Gastroesophageal sphincter (tissue), 4 donors: ENCODE measurements around the gene NPHP4. TPM values are rescaled to one million over a fixed set of nuclear protein-coding genes. Genes with fewer than 3 reads are reported as not detected.
"Not testable (repeated sequence)": the region's sequence is repeated elsewhere in the genome, so short reads cannot be mapped to it uniquely, and the experiment has no call there.

ENCODE experiments used
- ATAC-seq: fragments of 150-250 bp; one replicate; pipeline ENCODE4 v1.9.1; 2016; ENCODE audit warnings: mild to moderate bottlenecking, moderate library complexity
- H3K27ac ChIP-seq, 4 donors: fragments of 200-600 bp; sonication (generic) in 3 of 4; 1 replicate in 3 of 4; 2 replicates in 1 of 4; pipeline ENCODE4 v1.5.1; 2016 to 2019
- H3K27me3 ChIP-seq: fragments of 200-600 bp; sonication (generic); one replicate; pipeline ENCODE4 v1.5.1; 2019
- H3K36me3 ChIP-seq, 2 donors: fragments of 200-600 bp; sonication (generic); one replicate each; pipeline ENCODE4 v1.5.1; 2019; ENCODE audit warnings: control low read depth in 1 of 2
- H3K4me1 ChIP-seq, 3 donors: fragments of 200-600 bp; sonication (generic); 1 replicate in 2 of 3; 2 replicates in 1 of 3; pipeline ENCODE4 v1.5.1; 2016 to 2019; ENCODE audit warnings: control low read depth in 2 of 3
- H3K4me3 ChIP-seq, 2 donors: fragments of 200-600 bp; sonication (generic); one replicate each; pipeline ENCODE4 v1.5.1; 2019; ENCODE audit warnings: mild to moderate bottlenecking in 1 of 2, moderate library complexity in 1 of 2
- H3K9me3 ChIP-seq, 3 donors: fragments of 200-600 bp; sonication (generic); one replicate each; pipeline ENCODE4 v1.5.1; 2017 to 2019; ENCODE audit warnings: control low read depth in 2 of 3
- EP300 ChIP-seq: sonication (generic); formaldehyde crosslinking; IDR thresholded peaks from one replicate; pipeline ENCODE4 v1.6.1; 2017; ENCODE audit warnings: antibody characterized with exemption, mild to moderate bottlenecking
- POLR2A ChIP-seq, 2 donors: fragments of 450-650 bp; IDR thresholded peaks; one replicate each; pipeline ENCODE4 v1.6.1; 2017; ENCODE audit warnings: antibody characterized with exemption in 2 of 2, mild to moderate bottlenecking in 2 of 2, moderate library complexity in 1 of 2
- POLR2AphosphoS5 ChIP-seq: sonication (generic); formaldehyde crosslinking; IDR thresholded peaks from one replicate; pipeline ENCODE4 v1.6.1; 2017; ENCODE audit warnings: antibody characterized with exemption
- WGBS, 2 donors: methylation state at CpG; one replicate each; pipeline ENCODE4 v1.1.5; 2018; ENCODE audit warnings: low coverage in 1 of 2; 5-methylcytosine and 5-hydroxymethylcytosine counted together
- total RNA-seq, 4 donors: library from RNA; depleted of rRNA; stranded (reverse); fragments of >200 nt; gene quantifications; one replicate each; pipeline ENCODE4 v1.1.0, GENCODE V29; 2016
- TF ChIP-seq, protein P1 (sequence below), 4 experiments: fragments of 200-600 bp in 2 of 4; fragments of 450-650 bp in 2 of 4; sonication (generic) in 1 of 4; IDR thresholded peaks; one replicate each; pipeline ENCODE4 v1.5.1; 2017 to 2019; ENCODE audit warnings: antibody characterized with exemption in 4 of 4, mild to moderate bottlenecking in 2 of 4, moderate library complexity in 2 of 4

NPHP4 gene
- total RNA-seq, 4 donors from 2014 or later, result 5.7 to 9.7 (median 6.2) TPM

DNA sequence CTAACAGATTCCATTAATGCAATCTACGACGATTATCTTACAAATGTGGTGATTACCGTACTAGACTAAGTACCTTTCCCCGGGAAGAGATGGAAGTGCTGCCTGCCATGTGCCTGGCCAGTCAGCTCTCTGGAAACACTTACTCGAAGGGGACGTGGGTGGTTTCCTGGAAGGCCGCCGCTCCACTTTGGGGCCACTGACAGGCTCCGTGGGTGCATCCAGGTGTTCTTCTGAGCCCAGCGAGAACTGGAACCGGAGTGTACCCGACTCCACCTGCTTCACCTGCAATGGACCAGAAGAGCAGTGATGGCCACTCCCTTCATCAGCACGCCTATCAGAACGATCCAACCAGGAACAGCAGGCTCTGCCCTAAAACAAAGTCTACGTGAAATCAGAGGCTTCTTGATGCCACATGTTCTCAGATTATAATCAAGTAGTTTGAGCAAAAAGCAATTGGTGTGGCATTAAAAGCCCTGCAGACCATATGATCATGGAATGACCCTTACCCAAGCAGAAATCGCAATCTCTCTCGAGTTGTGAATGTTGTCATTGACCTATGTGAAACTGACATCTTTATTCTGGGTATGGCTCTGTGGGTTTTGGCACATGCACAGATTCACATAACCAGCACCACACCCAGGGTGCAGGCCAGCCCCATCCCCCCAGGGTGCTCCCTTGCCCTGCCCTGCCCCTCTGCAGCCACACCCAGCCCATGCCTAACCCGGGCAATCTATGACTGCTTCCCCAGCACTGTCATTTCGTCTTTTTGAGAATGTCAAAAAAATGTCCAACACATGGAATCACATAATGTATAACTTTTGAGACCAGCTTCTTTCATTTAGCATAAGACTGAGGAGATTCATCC lies 64.5 kb downstream of the NPHP4 start:
- H3K27me3 ChIP-seq, result no peaks in the 10 kb centered on the region
- ATAC-seq, result no peak
- peaks cover 0 to 44% of the 10 kb centered on the region in 2 donors for H3K36me3 ChIP-seq
- no peaks in the 10 kb centered on the region for H3K9me3 ChIP-seq
- no peaks in the 10 kb centered on the region for H3K4me1 ChIP-seq
- WGBS, 2 donors, result 90 to 92% methylated on average over 12 to 15 of the region's 19 CpGs
- no peak overlapping the region for H3K4me3 ChIP-seq
- no peak overlapping the region for H3K27ac ChIP-seq
- TF ChIP-seq EP300, result no peak
- TF ChIP-seq, protein P1, sequence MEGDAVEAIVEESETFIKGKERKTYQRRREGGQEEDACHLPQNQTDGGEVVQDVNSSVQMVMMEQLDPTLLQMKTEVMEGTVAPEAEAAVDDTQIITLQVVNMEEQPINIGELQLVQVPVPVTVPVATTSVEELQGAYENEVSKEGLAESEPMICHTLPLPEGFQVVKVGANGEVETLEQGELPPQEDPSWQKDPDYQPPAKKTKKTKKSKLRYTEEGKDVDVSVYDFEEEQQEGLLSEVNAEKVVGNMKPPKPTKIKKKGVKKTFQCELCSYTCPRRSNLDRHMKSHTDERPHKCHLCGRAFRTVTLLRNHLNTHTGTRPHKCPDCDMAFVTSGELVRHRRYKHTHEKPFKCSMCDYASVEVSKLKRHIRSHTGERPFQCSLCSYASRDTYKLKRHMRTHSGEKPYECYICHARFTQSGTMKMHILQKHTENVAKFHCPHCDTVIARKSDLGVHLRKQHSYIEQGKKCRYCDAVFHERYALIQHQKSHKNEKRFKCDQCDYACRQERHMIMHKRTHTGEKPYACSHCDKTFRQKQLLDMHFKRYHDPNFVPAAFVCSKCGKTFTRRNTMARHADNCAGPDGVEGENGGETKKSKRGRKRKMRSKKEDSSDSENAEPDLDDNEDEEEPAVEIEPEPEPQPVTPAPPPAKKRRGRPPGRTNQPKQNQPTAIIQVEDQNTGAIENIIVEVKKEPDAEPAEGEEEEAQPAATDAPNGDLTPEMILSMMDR (IDR thresholded peaks at IDR 0.05), result no peak
- TF ChIP-seq POLR2AphosphoS5, result no peak
- no peak for TF ChIP-seq POLR2A (IDR thresholded peaks at IDR 0.05)

DNA sequence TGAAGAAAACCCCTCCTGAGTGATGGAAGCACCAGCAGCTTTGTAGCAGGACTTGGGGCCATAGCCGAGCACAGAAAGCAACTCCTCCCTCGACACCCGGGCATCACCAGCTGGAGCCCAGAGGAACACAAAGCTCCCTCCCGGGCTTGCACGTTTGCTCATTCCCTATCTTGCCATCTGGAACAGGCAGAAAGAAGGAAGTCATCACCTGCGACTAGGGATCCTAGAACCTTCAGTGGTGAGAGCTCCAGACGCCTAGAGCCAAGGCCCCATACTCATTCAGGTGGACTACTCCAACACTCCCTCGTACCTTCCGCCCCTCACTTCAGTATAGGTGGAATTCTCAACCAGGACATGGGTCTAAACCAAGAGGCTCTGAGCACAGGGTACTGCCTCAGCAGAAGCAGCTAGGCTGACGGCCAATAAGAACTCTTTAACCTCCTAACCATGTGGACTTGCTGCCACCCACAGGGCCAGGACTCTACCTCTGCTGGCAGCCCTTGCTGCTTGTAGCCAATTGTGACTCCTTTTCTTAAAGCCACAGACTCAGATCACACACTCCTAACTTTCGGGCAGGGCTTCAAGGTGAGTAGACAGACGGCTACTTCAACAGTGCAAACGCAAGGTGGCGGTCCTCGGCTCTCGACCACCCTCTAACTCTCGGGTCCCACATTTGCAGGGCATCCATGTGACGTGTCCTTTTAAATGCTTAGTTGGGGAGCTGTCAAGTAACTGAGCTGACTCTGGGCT lies 65.4 kb downstream of the NPHP4 start:
- ATAC-seq, result no peak
- no peak overlapping the region for H3K27ac ChIP-seq
- 91 to 94% methylated on average over 9 to 10 of the region's 18 CpGs for WGBS, 2 donors

GRCh38 chr1:5922700-5923330 lies 69.4 kb downstream of the NPHP4 start:
- not testable (repeated sequence) for H3K4me1 ChIP-seq, H3K27ac ChIP-seq, ATAC-seq, H3K9me3 ChIP-seq, H3K27me3 ChIP-seq, H3K4me3 ChIP-seq
- peaks cover 0 to 42% of the 10 kb centered on the region in 2 donors for H3K36me3 ChIP-seq
- 76 to 93% methylated on average over 5 to 10 of the region's 21 CpGs for WGBS, 2 donors

More for the DNA sequence above, 65.4 kb downstream of the NPHP4 start:
- no peaks in the 10 kb centered on the region for H3K4me1 ChIP-seq
- no peaks in the 10 kb centered on the region for H3K27me3 ChIP-seq
- peaks cover 0 to 40% of the 10 kb centered on the region in 2 donors for H3K36me3 ChIP-seq
- no peak for TF ChIP-seq POLR2AphosphoS5
- no peak for TF ChIP-seq POLR2A (IDR thresholded peaks at IDR 0.05)
- TF ChIP-seq, protein P1 (IDR thresholded peaks at IDR 0.05), result no peak
- TF ChIP-seq EP300, result no peak
- H3K9me3 ChIP-seq, result no peaks in the 10 kb centered on the region
- no peak overlapping the region for H3K4me3 ChIP-seq

DNA sequence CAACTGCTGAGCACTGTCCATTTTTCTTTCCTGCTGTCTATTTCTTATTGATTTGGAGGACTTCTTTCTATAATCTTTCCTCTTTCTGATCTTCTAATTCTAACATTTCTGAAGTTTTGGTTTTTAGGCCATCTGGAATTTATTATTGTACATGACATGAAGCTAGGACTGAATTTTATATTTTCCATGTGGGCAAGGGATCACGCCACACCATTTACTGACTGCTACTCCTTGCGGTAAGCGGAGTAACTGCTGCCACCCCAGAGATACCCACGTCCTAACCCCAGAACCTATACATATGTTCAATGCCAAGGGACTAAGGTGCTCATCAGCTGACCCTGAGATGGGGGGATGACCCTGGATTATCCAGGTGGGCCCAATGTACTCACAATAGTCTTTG lies 70.6 kb downstream of the NPHP4 start:
- WGBS, 2 donors, result 97 to 100% methylated on average over 2 to 4 of the region's 4 CpGs
- peaks cover 0 to 31% of the 10 kb centered on the region in 2 donors for H3K36me3 ChIP-seq
- H3K27ac ChIP-seq, result no peak overlapping the region
- no peaks in the 10 kb centered on the region for H3K27me3 ChIP-seq
- H3K4me3 ChIP-seq, result no peak overlapping the region
- no peaks in the 10 kb centered on the region for H3K9me3 ChIP-seq
- H3K4me1 ChIP-seq, result no peaks in the 10 kb centered on the region
- TF ChIP-seq, protein P1 (IDR thresholded peaks at IDR 0.05), result no peak
- TF ChIP-seq EP300 (no peak), POLR2AphosphoS5 (no peak), POLR2A (IDR thresholded peaks at IDR 0.05) (no peak)
- no peak for ATAC-seq

DNA sequence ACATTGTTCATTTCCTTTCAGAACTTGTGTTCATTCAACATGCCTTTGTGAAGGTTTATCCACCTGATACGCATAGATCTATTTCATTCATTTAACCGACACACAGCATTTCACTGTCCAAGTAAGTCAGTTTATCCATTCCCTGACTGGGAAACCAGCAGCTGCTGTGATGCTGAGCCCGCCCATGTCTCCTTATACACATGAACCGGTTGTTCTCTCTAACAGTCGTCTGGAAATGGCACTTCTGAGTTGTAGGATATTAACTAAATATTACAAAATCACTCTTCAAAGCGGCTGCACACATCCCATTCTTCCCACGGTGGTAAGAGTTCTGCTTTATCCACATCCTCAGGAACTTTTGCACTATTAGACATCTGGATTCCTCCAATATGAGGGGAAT lies 71.1 kb downstream of the NPHP4 start:
- H3K9me3 ChIP-seq, result no peaks in the 10 kb centered on the region
- 85 to 89% methylated on average over 6 to 7 of the region's 7 CpGs for WGBS, 2 donors
- no peak for TF ChIP-seq POLR2A (IDR thresholded peaks at IDR 0.05)
- TF ChIP-seq, protein P1 (IDR thresholded peaks at IDR 0.05), result no peak
- TF ChIP-seq EP300, result no peak
- TF ChIP-seq POLR2AphosphoS5, result no peak
- peaks cover 0 to under 1% (median 0%) of the 10 kb centered on the region in 3 donors for H3K4me1 ChIP-seq
- no peak overlapping the region for H3K4me3 ChIP-seq
- H3K27me3 ChIP-seq, result no peaks in the 10 kb centered on the region
- no peak for ATAC-seq
- peaks cover 0 to 25% of the 10 kb centered on the region in 2 donors for H3K36me3 ChIP-seq
- H3K27ac ChIP-seq, result no peak overlapping the region
